Measurements from ENCODE around the gene PTPRT.

DNA sequence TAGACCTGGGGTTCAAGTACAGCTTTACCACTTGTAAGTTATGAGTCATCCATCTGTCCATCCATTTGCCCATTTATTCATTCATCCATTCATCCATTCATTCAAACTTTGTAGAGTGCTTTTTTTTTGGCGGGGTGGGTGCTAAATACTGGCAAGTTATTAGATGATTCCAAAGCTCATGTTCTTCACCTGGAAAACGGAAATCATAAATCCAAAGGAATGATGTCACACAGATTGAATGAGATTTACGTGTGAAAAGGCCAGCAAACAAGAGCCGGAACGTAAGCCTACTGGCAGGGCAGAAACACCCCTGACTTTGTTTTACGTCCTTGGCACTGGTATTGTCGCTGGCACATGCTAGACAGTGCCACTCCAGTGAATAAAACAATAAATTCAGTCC, 1090.6 kb downstream of the PTPRT start:
- TF ChIP-seq JUNB (IDR thresholded peaks at IDR 0.05) (no peak), CEBPB (IDR thresholded peaks at IDR 0.05) (no peak), CTCF (IDR thresholded peaks at IDR 0.05) (no peak), REST (IDR thresholded peaks at IDR 0.05) (no peak), RAD21 (conservative IDR thresholded peaks at IDR 0.05 in 1 of 2, IDR thresholded peaks at IDR 0.05 in 1 of 2) (no peak), BCL3 (IDR thresholded peaks at IDR 0.05) (no peak), EHMT2 (IDR thresholded peaks at IDR 0.05; ENCODE audit: low read depth) (no peak), BHLHE40 (IDR thresholded peaks at IDR 0.05; ENCODE audit: low read depth, low read length) (no peak), POLR2A (IDR thresholded peaks at IDR 0.05; ENCODE audit: low read length) (no peak)
- TF ChIP-seq, protein P1, sequence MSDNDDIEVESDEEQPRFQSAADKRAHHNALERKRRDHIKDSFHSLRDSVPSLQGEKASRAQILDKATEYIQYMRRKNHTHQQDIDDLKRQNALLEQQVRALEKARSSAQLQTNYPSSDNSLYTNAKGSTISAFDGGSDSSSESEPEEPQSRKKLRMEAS (IDR thresholded peaks at IDR 0.05): no peak

Measured in A549 (cell line).